ENCODE data around the gene UFD1. TPM values are rescaled to one million over a fixed set of nuclear protein-coding genes. Genes with fewer than 3 reads are reported as not detected.
A peak's percentile ranks its signal among the peaks of the same experiment; 100 is the strongest.

UFD1 gene
- total and polyA plus RNA-seq, 9 of the 15 experiments (the other 6 are each of a cell fraction or from before 2014, with no cell fraction given) = 238 to 645 (median 363) TPM

DNA sequence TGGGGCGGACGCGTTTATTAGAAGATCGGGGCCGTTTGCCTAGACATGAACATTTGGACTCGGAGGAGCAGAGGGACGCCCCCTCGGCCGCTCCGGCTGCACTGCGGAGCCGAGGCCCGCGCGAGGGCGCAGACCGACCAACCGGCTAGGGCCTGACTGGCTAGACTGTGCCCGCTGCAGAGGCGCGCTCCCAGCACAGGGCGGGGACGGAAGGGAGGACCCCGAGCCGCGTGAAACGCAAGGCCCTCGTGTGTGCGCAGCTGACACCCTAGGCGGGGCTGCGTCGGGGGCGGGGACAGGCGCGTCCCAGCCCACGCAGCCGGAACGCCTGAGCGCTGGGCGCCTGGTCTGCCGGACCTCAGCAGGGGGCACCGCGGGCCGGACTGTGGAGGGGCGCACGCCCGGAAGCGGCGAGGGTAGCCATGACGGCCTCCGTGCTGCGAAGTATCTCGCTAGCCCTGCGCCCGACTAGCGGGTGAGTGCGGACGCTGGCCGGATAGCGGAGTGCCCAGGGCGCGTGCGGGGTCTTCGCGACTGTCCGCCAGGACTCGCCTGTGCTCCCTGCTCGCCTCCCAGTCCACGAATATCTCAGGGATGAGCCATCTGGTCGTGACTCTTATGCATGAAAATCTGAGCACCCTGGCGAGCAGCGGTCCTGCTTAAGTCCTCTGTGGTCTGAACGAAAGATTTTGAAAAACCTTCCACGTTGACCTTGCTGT lies 46.7 kb downstream of the UFD1 start, which contains the start of gene MRPL40 (continued):
- TF ChIP-seq ETV1 (tag; conservative IDR thresholded peaks at IDR 0.05; ENCODE audit: low read depth) (peak; percentile 87), NFE2L1 (tag; IDR thresholded peaks at IDR 0.05; ENCODE audit: borderline replicate concordance, low read depth) (no peak), SUPT5H (IDR thresholded peaks at IDR 0.05) (no peak), ZNF444 (CRISPR knock-in tag; IDR thresholded peaks at IDR 0.05) (peak; percentile 72; the same call in 1 of the 2 replicates), KDM4B (IDR thresholded peaks at IDR 0.05; ENCODE audit: borderline replicate concordance in 2 of 2, low read depth in 1 of 2) (no peak), KLF16 (IDR thresholded peaks at IDR 0.05) (no peak), ZNF75A (CRISPR knock-in tag; IDR thresholded peaks at IDR 0.05) (peak; percentile 74; the same call in 1 of the 2 replicates), CREM (IDR thresholded peaks at IDR 0.05; ENCODE audit: low read depth) (no peak), XRCC5 (IDR thresholded peaks at IDR 0.05; ENCODE audit: low read depth, low read length) (no peak), MEF2A (IDR thresholded peaks at IDR 0.05; ENCODE audit: control insufficient read depth, low read depth, low read length) (no peak), KLF13 (tag; IDR thresholded peaks at IDR 0.05; ENCODE audit: borderline replicate concordance, low read depth) (peak; percentile 99), HCFC1 (IDR thresholded peaks at IDR 0.05; ENCODE audit: low read depth, low read length) (peak; percentile 98), HDGF (IDR thresholded peaks at IDR 0.05) (no peak)
- TF ChIP-seq, protein P1, sequence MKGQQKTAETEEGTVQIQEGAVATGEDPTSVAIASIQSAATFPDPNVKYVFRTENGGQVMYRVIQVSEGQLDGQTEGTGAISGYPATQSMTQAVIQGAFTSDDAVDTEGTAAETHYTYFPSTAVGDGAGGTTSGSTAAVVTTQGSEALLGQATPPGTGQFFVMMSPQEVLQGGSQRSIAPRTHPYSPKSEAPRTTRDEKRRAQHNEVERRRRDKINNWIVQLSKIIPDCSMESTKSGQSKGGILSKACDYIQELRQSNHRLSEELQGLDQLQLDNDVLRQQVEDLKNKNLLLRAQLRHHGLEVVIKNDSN (CRISPR knock-in tag; IDR thresholded peaks at IDR 0.05) = no peak
- TF ChIP-seq, protein P2, sequence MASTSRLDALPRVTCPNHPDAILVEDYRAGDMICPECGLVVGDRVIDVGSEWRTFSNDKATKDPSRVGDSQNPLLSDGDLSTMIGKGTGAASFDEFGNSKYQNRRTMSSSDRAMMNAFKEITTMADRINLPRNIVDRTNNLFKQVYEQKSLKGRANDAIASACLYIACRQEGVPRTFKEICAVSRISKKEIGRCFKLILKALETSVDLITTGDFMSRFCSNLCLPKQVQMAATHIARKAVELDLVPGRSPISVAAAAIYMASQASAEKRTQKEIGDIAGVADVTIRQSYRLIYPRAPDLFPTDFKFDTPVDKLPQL (IDR thresholded peaks at IDR 0.05; ENCODE audit: extremely low read depth, insufficient read length) = no peak
- TF ChIP-seq, protein P3, sequence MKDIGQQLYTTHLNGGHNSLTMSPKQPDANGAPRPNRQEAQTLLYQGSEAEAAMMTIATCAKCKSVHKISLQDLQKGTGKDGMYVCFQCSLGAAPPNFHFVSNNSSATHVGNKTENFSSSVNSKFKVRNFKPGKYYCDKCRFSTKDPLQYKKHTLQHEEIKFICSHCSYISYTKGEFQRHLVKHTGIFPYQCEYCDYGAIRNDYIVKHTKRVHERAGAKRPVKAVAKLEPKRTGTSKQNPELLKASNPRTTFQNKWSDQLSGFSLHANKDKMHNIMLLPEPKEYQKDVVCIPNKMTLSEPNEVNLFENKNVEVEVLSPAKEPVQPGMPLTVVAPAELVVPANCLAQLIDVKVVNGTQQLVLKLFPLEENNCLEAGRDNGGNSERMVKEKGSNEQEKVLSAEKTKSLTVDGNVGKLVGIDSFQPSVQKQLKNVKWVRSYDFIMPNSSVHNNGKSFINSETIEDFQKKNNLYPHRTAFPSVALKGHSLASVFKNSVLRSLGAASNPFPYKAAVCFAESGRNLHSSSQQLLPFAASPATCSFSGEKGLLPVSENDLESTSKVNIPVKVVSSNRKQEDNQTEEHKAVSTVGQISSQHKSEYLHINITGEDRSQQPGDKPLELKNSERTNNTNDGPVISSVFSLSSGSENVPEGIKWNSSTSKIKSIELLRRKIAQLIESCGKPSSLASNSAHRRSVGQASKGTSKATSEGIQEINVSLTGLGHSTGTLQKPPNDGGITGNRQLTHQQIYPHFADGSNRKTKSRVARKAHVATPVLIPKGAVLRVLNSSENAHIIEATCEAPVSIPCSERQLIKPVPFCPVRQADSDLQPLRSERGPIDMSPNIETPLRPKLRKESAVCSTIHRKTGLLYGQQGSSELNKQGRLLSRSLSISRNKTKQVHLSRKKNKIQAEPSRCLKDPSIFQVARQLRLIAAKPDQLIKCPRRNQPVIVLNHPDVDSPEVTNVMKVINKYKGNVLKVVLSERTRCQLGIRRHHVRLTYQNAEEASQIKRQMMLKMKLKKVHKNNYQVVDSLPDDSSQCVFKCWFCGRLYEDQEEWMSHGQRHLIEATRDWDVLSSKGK (CRISPR knock-in tag; IDR thresholded peaks at IDR 0.05) = no peak
- TF ChIP-seq, protein P4, sequence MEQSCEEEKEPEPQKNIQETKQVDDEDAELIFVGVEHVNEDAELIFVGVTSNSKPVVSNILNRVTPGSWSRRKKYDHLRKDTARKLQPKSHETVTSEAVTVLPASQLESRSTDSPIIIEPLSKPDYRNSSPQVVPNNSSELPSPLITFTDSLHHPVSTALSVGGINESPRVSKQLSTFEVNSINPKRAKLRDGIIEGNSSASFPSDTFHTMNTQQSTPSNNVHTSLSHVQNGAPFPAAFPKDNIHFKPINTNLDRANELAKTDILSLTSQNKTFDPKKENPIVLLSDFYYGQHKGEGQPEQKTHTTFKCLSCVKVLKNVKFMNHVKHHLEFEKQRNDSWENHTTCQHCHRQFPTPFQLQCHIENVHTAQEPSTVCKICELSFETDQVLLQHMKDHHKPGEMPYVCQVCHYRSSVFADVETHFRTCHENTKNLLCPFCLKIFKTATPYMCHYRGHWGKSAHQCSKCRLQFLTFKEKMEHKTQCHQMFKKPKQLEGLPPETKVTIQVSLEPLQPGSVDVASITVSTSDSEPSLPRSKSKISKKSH (CRISPR knock-in tag; IDR thresholded peaks at IDR 0.05) = peak; percentile 57; the same call in 1 of the 2 replicates
- TF ChIP-seq, protein P5, sequence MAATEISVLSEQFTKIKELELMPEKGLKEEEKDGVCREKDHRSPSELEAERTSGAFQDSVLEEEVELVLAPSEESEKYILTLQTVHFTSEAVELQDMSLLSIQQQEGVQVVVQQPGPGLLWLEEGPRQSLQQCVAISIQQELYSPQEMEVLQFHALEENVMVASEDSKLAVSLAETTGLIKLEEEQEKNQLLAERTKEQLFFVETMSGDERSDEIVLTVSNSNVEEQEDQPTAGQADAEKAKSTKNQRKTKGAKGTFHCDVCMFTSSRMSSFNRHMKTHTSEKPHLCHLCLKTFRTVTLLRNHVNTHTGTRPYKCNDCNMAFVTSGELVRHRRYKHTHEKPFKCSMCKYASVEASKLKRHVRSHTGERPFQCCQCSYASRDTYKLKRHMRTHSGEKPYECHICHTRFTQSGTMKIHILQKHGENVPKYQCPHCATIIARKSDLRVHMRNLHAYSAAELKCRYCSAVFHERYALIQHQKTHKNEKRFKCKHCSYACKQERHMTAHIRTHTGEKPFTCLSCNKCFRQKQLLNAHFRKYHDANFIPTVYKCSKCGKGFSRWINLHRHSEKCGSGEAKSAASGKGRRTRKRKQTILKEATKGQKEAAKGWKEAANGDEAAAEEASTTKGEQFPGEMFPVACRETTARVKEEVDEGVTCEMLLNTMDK (IDR thresholded peaks at IDR 0.05; ENCODE audit: borderline replicate concordance, insufficient read depth, low read depth, low read length, poor library complexity, severe bottlenecking) = no peak
